ENCODE measurements around the gene ARHGAP24.

The ARHGAP24 gene

GRCh38 chr4:85733798-85734197, 258.8 kb downstream of the ARHGAP24 start:
- DNase-seq (ENCODE audit: extremely low read depth in 1 of 2, low read depth in 1 of 2): no peak

GRCh38 chr4:85734424-85734831, 259.5 kb downstream of the ARHGAP24 start:
- no peak for DNase-seq (ENCODE audit: extremely low read depth in 1 of 2, low read depth in 1 of 2)

- DNase-seq (ENCODE audit: extremely low read depth in 1 of 2, low read depth in 1 of 2): no peak
These were observed 261.6 kb downstream of the ARHGAP24 start for GRCh38 chr4:85736571-85736970.

GRCh38 chr4:85737254-85737653, 262.3 kb downstream of the ARHGAP24 start:
- no peak for DNase-seq (ENCODE audit: extremely low read depth in 1 of 2, low read depth in 1 of 2)

- DNase-seq (ENCODE audit: extremely low read depth in 1 of 2, low read depth in 1 of 2): no peak
These were observed 263.8 kb downstream of the ARHGAP24 start for GRCh38 chr4:85738721-85739120.

GRCh38 chr4:85740431-85740861, 265.5 kb downstream of the ARHGAP24 start:
- no peak for DNase-seq (ENCODE audit: extremely low read depth in 1 of 2, low read depth in 1 of 2)

- no peak for DNase-seq (ENCODE audit: extremely low read depth in 1 of 2, low read depth in 1 of 2)
These were observed 266.4 kb downstream of the ARHGAP24 start for GRCh38 chr4:85741381-85741780.

GRCh38 chr4:85741921-85742591, 267.1 kb downstream of the ARHGAP24 start:
- no peak for DNase-seq (ENCODE audit: extremely low read depth in 1 of 2, low read depth in 1 of 2)

GRCh38 chr4:85744950-85745349, 270.0 kb downstream of the ARHGAP24 start:
- DNase-seq (ENCODE audit: extremely low read depth in 1 of 2, low read depth in 1 of 2): no peak

GRCh38 chr4:85745939-85746338, 271.0 kb downstream of the ARHGAP24 start:
- DNase-seq (ENCODE audit: extremely low read depth in 1 of 2, low read depth in 1 of 2): no peak

- DNase-seq (ENCODE audit: extremely low read depth in 1 of 2, low read depth in 1 of 2): no peak
These were observed 273.0 kb downstream of the ARHGAP24 start for GRCh38 chr4:85747882-85748491.

GRCh38 chr4:85748654-85749053, 273.7 kb downstream of the ARHGAP24 start:
- DNase-seq (ENCODE audit: extremely low read depth in 1 of 2, low read depth in 1 of 2): no peak

- no peak for DNase-seq (ENCODE audit: extremely low read depth in 1 of 2, low read depth in 1 of 2)
These were observed 276.9 kb downstream of the ARHGAP24 start for GRCh38 chr4:85751866-85752265.

GRCh38 chr4:85755285-85755684, 280.3 kb downstream of the ARHGAP24 start:
- DNase-seq (ENCODE audit: extremely low read depth in 1 of 2, low read depth in 1 of 2): no peak

GRCh38 chr4:85756938-85757337, 282.0 kb downstream of the ARHGAP24 start:
- no peak for DNase-seq (ENCODE audit: extremely low read depth in 1 of 2, low read depth in 1 of 2)

GRCh38 chr4:85759388-85759787, 284.4 kb downstream of the ARHGAP24 start:
- DNase-seq (ENCODE audit: extremely low read depth in 1 of 2, low read depth in 1 of 2): no peak

- DNase-seq (ENCODE audit: extremely low read depth in 1 of 2, low read depth in 1 of 2): no peak
These were observed 285.6 kb downstream of the ARHGAP24 start for GRCh38 chr4:85760511-85760910.

GRCh38 chr4:85761803-85762528, 287.0 kb downstream of the ARHGAP24 start:
- no peak for DNase-seq (ENCODE audit: extremely low read depth in 1 of 2, low read depth in 1 of 2)

- no peak for DNase-seq (ENCODE audit: extremely low read depth in 1 of 2, low read depth in 1 of 2)
These were observed 287.6 kb downstream of the ARHGAP24 start for GRCh38 chr4:85762529-85762871.

GRCh38 chr4:85763202-85763601, 288.3 kb downstream of the ARHGAP24 start:
- no peak for DNase-seq (ENCODE audit: extremely low read depth in 1 of 2, low read depth in 1 of 2)

GRCh38 chr4:85767649-85768048, 292.7 kb downstream of the ARHGAP24 start:
- no peak for DNase-seq (ENCODE audit: extremely low read depth in 1 of 2, low read depth in 1 of 2)

- DNase-seq (ENCODE audit: extremely low read depth in 1 of 2, low read depth in 1 of 2): no peak
These were observed 294.1 kb downstream of the ARHGAP24 start for GRCh38 chr4:85769009-85769408.

Measured in stimulated activated CD8-positive, alpha-beta memory T cell treated with anti-CD3 and anti-CD28 coated beads, Interleukin-7, amount 100 ng/mL, for 48 hours (primary cell).